Lower leg skin (tissue), 3 donors: ENCODE measurements around the gene ZNF841.

Source experiments
- CTCF ChIP-seq, 3 donors: fragments of 450-650 bp; IDR thresholded peaks; one replicate each; pipeline ENCODE4 v1.5.1; 2016; ENCODE audit warnings: antibody characterized with exemption in 3 of 3, mild to moderate bottlenecking in 3 of 3, moderate library complexity in 2 of 3
- POLR2A ChIP-seq, 2 donors: fragments of 450-650 bp; IDR thresholded peaks; one replicate each; pipeline ENCODE4 v1.6.1; 2016 to 2017; ENCODE audit warnings: antibody characterized with exemption in 2 of 2, mild to moderate bottlenecking in 1 of 2, moderate library complexity in 1 of 2

- TF ChIP-seq CTCF (IDR thresholded peaks at IDR 0.05) (no peak), POLR2A (IDR thresholded peaks at IDR 0.05) (no peak)
These were observed 6.4 kb upstream of the ZNF841 start for GRCh38 chr19:52101866-52102562.
